IgD-negative memory B cell (primary cell): ENCODE measurements around the gene KIF12. TPM values are rescaled to one million over a fixed set of nuclear protein-coding genes. Genes with fewer than 3 reads are reported as not detected.

Source experiments
- H3K27ac Mint-ChIP-seq, 3 donors: one replicate each; pipeline ENCODE4 v1.8.0; 2020 to 2022; ENCODE audit warnings: mild to moderate bottlenecking in 3 of 3, mixed read lengths in 3 of 3, moderate library complexity in 1 of 3
- H3K27me3 Mint-ChIP-seq: one replicate; pipeline ENCODE4 v1.8.0; 2021; ENCODE audit warnings: mixed read lengths
- H3K36me3 Mint-ChIP-seq: one replicate; pipeline ENCODE4 v1.8.0; 2020; ENCODE audit warnings: mild to moderate bottlenecking, mixed read lengths
- H3K4me1 Mint-ChIP-seq, 3 donors: one replicate each; pipeline ENCODE4 v1.8.0; 2020 to 2022; ENCODE audit warnings: mixed read lengths in 3 of 3, mild to moderate bottlenecking in 1 of 3
- H3K4me3 Mint-ChIP-seq, 4 donors: one replicate each; pipeline ENCODE4 v1.8.0; 2020 to 2022; ENCODE audit warnings: mild to moderate bottlenecking in 4 of 4, mixed read lengths in 4 of 4, moderate library complexity in 3 of 4
- H3K9me3 Mint-ChIP-seq, 3 donors: one replicate each; pipeline ENCODE4 v1.8.0; 2020 to 2021; ENCODE audit warnings: mixed read lengths in 3 of 3, mild to moderate bottlenecking in 1 of 3
- polyA plus RNA-seq: library from polyadenylated mRNA; unstranded; fragments of 300-500 nt; fragmentation: Illumina TruSeq; gene quantifications from one replicate; pipeline ENCODE4 v1.2.3, GENCODE V29; 2021

The KIF12 gene
- polyA plus RNA-seq, 1 donor from 2014 or later = not detected

DNA sequence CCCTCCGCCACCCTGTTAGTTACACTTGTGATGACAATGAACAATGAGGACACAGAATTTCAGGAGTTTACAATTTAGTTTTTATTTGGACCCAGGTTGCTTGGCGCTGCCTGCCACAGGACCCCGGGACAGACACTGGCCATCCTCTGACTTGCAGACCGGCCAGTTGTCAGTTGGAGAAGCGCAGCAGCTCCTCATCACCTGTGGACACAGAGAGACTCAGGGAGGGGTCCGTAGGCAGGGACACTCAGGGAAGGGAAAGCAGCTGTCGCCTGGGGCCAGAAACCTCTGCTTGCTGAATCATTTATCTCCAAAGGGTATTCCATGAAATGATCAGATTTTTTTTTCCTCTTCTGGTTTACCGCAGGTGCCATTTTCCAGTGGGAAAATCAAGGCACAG lies 39.0 kb downstream of the KIF12 start:
- no peak overlapping the region for H3K27ac Mint-ChIP-seq

DNA sequence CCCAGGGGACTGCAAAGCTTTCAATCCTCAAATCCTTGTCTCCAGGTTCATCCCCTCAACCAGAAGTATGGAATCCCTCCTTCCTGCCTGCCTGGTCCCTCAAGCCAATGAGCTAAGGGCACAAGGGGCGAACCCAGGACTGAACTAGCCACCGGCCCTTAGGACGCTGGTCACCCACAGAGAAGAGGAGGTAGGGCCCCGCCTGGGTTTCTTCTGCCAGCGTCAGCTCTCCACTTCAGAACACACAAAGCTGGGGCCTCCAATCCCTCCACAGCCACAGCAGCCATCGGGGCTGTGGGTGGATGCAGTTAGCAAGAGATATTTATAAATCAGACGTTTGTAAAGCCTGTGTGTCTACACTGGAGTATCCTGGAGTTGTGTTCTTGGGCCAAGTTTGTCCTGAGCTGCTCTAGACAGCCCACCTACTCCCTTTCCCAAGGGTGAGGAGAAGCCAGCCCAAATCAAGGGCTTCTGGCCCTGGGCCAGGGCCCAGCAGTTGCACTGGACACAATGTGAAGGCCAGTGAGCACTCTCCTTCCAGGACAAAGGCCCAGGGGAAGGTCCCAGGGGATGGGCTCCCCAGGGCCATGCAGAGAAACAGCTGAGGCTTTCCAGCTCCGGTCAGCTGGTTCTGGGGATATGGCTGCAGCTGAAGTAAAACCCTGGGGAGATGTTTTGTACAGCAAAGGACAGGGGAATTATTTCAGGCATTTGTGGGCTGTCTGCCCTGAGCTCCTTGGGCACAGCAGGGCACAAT lies 39.9 kb downstream of the KIF12 start:
- no peak overlapping the region for H3K27ac Mint-ChIP-seq
- no peak overlapping the region for H3K4me3 Mint-ChIP-seq
- peaks cover 17% of the 10 kb centered on the region for H3K27me3 Mint-ChIP-seq
- H3K4me1 Mint-ChIP-seq = no peaks in the 10 kb centered on the region
- peaks cover 0 to 5% (median 0%) of the 10 kb centered on the region in 3 donors for H3K9me3 Mint-ChIP-seq
- peaks cover 2% of the 10 kb centered on the region for H3K36me3 Mint-ChIP-seq

More for the DNA sequence above, 39.0 kb downstream of the KIF12 start:
- Mint-ChIP-seq H3K4me3 (no peak overlapping the region), H3K4me1 (no peaks in the 10 kb centered on the region), H3K9me3 (peaks cover 0 to 5% (median 0%) of the 10 kb centered on the region in 3 donors), H3K27me3 (peaks cover 16% of the 10 kb centered on the region), H3K36me3 (peaks cover 2% of the 10 kb centered on the region)

DNA sequence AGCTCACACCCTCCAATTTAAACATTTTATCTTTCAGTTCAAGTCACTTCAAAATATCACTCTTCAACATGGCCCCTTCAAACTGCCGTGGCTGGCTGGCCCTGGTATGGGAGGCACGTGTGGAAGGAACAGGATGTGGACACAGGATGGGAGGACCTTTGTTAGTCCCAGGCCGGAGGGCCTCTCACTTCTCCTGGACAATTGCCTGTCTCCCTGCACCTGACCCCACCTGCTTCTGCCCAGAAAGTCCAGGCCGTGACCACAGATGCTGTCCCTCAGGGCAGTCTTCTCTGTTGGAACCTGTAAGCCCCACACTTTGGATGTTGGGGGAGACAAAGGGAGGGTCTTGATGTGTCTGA lies 40.4 kb downstream of the KIF12 start:
- peaks cover 15% of the 10 kb centered on the region for H3K27me3 Mint-ChIP-seq
- no peak overlapping the region for H3K27ac Mint-ChIP-seq
- no peaks in the 10 kb centered on the region for H3K4me1 Mint-ChIP-seq
- H3K36me3 Mint-ChIP-seq = peaks cover 2% of the 10 kb centered on the region
- no peak overlapping the region for H3K4me3 Mint-ChIP-seq
- peaks cover 0 to under 1% (median 0%) of the 10 kb centered on the region in 3 donors for H3K9me3 Mint-ChIP-seq

DNA sequence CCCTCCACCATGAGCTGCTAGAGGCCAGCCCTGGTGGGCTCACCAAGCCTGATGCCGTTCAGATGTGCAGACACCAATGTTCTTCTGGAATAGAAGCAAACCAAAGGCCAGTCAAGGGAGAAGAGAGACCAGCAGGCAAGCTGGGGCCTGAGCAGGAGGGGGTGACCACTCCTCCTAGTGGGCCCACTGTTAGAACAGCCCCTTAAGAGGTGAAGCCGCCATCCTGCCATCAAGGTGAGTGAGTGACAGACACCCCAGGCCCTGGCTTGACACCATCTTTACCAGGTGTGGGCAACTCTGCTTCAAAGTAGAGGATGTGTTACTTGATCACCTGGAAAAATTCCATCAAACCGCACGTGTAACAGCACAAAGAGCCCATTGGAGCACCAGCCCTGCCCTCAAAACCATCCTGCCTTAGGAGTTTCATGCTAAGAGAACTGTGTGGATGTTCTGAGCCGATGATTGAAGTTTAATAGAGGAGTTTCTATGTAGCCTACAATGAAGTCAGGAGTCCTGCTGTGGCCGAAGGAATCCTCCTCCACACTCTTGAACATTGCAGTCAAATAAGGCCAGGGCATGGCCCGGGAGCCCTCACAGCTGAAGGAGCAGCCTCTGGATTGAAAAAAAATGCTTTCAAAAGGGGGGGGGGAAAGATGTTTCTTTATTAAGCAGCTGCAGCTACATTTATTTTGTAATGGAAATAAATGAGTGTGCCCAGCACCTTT lies 41.8 kb downstream of the KIF12 start:
- no peak overlapping the region for H3K27ac Mint-ChIP-seq
- no peak overlapping the region for H3K4me3 Mint-ChIP-seq
- peaks cover 2% of the 10 kb centered on the region for H3K36me3 Mint-ChIP-seq
- H3K27me3 Mint-ChIP-seq = peaks cover 12% of the 10 kb centered on the region
- H3K4me1 Mint-ChIP-seq = no peaks in the 10 kb centered on the region
- no peaks in the 10 kb centered on the region for H3K9me3 Mint-ChIP-seq

DNA sequence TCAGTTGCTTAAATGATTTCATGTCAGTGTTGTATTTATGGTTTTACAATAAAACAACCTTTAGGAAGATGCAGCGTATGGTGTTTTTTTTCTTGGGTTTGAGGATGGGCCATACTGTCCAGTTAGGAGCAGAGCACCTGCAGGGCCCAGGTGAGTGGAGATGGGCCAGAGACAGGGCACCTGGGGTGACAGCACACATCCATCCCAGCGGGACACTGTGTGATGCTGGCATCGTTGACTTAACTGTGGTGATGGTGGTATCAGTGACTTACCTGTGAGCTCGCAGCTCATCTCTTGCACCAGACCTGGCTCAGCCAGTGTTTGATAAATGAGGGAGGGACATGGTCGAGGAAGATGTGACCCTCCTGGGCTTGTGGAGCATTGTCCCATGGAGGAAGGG lies 42.6 kb downstream of the KIF12 start:
- H3K4me1 Mint-ChIP-seq = no peaks in the 10 kb centered on the region
- no peak overlapping the region for H3K4me3 Mint-ChIP-seq
- peak overlapping the region in 1 of 3 donors; percentile 83 for H3K27ac Mint-ChIP-seq

DNA sequence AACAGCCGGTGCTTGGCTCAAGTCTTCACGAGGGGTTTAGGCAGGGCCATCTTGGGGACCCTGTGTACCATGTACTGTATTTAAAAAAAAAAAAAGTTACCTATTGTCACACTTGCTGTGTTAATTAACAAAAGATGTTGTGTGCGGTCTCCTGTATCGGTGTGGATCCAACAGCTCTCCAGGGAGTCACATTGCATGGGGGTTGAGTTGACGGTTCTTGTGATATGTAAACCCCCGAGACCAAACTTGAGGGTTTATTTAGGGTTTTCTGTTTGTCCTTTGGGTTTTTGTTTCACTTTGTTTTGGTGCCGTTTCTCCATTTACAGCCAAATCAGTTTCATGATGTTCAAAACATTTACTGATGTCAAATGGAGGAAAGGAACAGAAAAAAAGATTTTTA lies 43.2 kb downstream of the KIF12 start:
- Mint-ChIP-seq H3K27ac (no peak overlapping the region), H3K36me3 (peaks cover 2% of the 10 kb centered on the region), H3K4me3 (no peak overlapping the region), H3K27me3 (peaks cover 8% of the 10 kb centered on the region), H3K9me3 (no peaks in the 10 kb centered on the region), H3K4me1 (no peaks in the 10 kb centered on the region)

More for the DNA sequence above, 42.6 kb downstream of the KIF12 start:
- H3K36me3 Mint-ChIP-seq = peaks cover 2% of the 10 kb centered on the region
- H3K27me3 Mint-ChIP-seq = peaks cover 9% of the 10 kb centered on the region
- H3K9me3 Mint-ChIP-seq = no peaks in the 10 kb centered on the region

DNA sequence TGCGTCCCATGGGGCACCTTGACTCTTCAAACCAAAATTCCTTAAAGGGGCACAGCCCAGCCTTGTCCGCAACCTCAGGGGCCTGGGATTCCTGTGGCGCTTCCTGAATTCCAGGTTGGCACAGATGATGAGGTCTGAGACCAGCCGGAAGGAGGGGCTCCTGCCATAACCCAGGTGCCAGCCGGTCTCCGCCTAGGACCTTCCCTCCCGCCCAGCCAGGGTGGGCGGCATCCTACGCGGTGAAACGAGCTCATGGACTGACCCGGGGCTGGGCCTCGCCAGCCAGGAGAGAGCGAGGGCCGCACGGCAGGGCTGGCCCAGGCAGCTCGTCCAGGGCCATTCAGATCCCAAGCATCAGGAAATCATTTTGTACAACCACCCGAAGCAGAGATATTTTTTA lies 44.0 kb downstream of the KIF12 start:
- Mint-ChIP-seq H3K27ac (no peak overlapping the region), H3K9me3 (no peaks in the 10 kb centered on the region), H3K4me1 (no peaks in the 10 kb centered on the region)

DNA sequence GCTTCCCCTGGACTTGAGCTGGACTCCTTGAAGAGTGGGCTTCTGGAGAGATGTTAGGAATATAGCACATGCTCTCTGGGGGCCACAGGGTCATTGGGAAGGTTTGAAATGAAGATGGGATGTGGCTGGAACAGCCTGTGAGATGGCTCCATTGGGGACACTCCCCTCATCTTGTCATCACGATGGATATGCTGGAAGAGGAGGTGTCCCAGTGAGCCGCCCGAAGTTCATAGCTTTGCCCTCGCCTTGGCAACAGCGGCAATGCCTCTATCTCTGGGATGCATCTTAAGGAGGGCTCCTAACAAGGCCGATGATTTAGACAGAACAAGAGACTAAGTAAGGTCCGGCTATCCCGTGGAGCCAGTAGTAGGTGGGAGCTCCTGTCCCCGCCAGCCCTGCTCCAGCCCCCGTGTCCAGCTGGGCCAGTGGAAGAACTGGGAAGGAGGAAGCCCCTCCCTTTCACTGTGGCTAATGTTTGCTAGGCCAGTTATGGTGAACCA lies 44.9 kb downstream of the KIF12 start:
- no peaks in the 10 kb centered on the region for H3K4me1 Mint-ChIP-seq
- H3K36me3 Mint-ChIP-seq = peaks cover 2% of the 10 kb centered on the region
- H3K4me3 Mint-ChIP-seq = no peak overlapping the region
- H3K27me3 Mint-ChIP-seq = peaks cover 4% of the 10 kb centered on the region
- H3K9me3 Mint-ChIP-seq = no peaks in the 10 kb centered on the region
- no peak overlapping the region for H3K27ac Mint-ChIP-seq

More for the DNA sequence above, 44.0 kb downstream of the KIF12 start:
- Mint-ChIP-seq H3K4me3 (no peak overlapping the region), H3K27me3 (peaks cover 8% of the 10 kb centered on the region), H3K36me3 (peaks cover 2% of the 10 kb centered on the region)

DNA sequence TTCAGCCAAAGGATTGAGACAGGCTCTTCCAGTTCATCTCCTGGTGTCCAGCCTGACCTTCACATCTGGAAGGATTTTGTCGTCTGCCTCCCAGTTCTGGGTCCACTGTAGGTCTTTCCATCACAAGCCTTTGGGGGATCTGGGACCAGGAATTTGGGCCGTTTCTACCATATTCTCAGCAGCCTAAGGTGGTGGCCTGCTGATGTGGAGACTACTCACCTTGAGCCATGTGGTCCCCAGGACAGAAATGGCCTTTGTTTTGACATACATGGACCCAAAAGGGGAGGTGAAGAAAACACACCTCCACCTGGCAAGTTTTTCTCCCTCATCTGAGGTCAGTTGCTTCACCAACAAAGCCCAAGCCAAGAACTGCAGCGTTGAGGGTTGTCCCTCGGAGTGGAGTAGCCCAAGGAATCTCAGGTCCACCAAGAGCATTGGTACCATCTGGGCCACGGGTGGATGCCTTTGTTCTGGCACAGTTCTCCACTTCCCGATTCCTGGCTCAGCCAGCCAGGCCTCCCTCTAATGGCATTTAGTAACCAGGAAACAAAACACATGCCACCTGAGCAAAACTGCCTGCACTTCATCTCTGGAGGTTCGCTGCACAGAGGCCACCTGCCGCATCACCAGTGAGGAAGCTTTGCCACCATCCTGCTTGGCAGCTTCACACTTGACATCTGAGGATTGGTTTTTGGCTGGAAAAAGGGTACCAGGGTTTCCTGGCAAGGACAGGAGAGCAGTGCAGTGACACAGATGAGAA lies 45.7 kb downstream of the KIF12 start:
- H3K36me3 Mint-ChIP-seq = peaks cover 2% of the 10 kb centered on the region
- H3K27me3 Mint-ChIP-seq = peaks cover 4% of the 10 kb centered on the region
- no peak overlapping the region for H3K4me3 Mint-ChIP-seq
- H3K27ac Mint-ChIP-seq = no peak overlapping the region
- no peaks in the 10 kb centered on the region for H3K4me1 Mint-ChIP-seq
- no peaks in the 10 kb centered on the region for H3K9me3 Mint-ChIP-seq

DNA sequence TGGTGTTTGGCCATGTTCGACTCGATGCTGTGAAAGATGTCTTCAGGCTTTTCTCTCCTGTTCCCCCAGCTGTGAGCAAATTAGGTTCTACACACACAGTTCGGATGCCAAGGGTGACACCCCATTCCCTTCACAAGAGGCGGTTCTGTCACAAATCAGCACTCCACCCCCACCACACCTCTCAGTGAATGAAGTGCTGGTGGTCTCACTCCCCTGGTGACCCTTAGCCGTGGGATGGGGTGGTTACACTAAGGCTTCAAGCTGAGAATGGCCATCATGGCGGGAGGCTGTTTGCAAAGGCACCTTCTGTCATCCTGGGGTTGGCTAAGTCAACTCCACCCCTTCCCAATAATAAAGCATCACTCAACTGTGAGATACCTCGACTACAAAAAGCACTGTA lies 47.4 kb downstream of the KIF12 start:
- H3K4me1 Mint-ChIP-seq = no peaks in the 10 kb centered on the region
- no peak overlapping the region for H3K4me3 Mint-ChIP-seq
- no peak overlapping the region for H3K27ac Mint-ChIP-seq
- H3K27me3 Mint-ChIP-seq = peaks cover 1% of the 10 kb centered on the region
- no peaks in the 10 kb centered on the region for H3K9me3 Mint-ChIP-seq
- H3K36me3 Mint-ChIP-seq = peaks cover 2% of the 10 kb centered on the region

DNA sequence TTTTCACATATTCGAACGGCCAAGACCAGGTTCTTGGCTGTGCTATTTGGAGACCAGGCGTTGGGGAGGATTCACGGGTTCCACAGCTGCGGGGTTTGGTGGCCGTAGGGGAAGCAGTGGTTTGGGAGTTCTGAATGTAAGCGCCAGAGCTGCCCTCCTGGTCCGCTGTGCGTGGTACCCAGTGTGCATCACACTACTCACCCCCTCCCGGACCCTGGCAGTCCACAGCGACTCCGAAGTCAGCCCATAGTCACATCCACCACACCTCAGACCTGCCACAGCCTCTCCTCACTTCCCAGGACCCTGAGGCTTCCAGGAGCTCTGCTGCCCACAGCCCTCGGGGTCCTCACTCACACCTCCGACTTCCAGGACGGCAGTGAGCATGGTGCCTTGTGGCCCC lies 47.8 kb downstream of the KIF12 start:
- Mint-ChIP-seq H3K27ac (no peak overlapping the region), H3K36me3 (peaks cover 2% of the 10 kb centered on the region), H3K4me3 (no peak overlapping the region), H3K9me3 (no peaks in the 10 kb centered on the region), H3K27me3 (peaks cover 1% of the 10 kb centered on the region), H3K4me1 (no peaks in the 10 kb centered on the region)

DNA sequence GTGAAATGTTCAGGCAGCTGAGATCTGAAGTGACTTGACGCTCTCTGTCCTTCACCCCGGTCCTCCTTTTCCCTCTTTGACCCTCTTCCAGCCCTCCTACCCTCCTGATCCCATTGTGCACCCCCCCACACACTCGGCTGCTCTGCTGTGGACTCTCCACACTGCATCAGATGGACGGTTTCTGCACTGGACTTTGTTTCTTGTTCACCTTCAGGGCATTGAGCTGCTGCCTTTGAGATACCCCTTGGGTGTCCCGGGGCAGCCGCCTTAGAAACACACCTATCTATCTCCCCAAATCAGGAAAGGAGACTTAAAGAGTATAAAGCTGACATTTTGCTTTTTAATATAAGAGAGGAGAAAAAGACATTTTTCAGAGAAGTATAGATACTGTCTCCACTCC lies 48.4 kb downstream of the KIF12 start:
- no peak overlapping the region for H3K27ac Mint-ChIP-seq
- H3K4me1 Mint-ChIP-seq = no peaks in the 10 kb centered on the region
- H3K4me3 Mint-ChIP-seq = no peak overlapping the region
- peaks cover 2% of the 10 kb centered on the region for H3K36me3 Mint-ChIP-seq
- no peaks in the 10 kb centered on the region for H3K9me3 Mint-ChIP-seq
- peaks cover 1% of the 10 kb centered on the region for H3K27me3 Mint-ChIP-seq

DNA sequence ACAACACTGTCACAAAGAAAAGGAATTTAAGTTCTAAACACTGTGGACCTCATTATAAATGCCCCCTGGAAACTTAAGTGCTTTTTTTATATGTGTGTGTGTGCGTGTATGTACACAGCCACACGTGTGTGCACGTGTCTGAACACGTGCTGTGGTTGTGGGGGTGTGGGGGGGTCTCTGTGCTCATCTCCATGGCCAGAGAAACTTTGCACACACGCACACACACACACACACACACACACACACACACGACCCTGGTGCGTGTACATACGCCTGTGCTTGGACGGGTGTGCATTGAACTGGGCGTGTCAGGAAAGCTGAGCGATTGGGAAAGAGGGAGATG lies 48.9 kb downstream of the KIF12 start:
- Mint-ChIP-seq H3K4me3 (no peak overlapping the region), H3K27ac (no peak overlapping the region), H3K27me3 (peaks cover 1% of the 10 kb centered on the region), H3K9me3 (no peaks in the 10 kb centered on the region), H3K36me3 (peaks cover 2% of the 10 kb centered on the region), H3K4me1 (no peaks in the 10 kb centered on the region)

DNA sequence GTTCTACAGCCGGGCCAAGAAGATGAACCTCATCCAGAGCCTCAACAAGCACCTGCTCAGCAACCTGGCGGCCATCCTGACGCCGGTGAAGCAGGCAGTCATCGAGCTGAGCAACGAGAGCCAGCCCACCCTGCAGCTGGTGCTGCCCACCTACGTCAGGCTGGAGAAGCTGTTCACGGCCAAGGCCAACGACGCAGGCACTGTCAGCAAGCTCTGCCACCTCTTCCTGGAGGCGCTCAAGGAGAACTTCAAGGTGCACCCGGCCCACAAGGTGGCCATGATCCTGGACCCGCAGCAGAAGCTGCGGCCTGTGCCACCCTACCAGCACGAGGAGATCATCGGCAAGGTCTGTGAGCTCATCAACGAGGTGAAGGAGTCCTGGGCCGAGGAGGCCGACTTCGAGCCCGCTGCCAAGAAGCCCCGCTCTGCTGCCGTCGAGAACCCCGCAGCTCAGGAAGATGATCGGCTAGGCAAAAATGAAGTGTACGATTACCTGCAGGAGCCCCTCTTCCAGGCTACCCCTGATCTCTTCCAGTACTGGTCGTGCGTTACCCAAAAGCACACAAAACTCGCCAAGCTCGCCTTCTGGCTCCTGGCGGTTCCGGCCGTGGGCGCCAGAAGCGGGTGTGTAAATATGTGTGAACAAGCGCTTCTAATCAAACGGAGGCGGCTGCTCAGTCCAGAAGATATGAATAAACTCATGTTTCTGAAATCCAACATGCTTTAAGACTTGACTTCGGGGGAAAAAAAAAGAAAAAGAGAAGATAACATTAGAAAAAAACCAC lies 49.5 kb downstream of the KIF12 start:
- Mint-ChIP-seq H3K4me1 (no peaks in the 10 kb centered on the region), H3K27me3 (peaks cover under 1% of the 10 kb centered on the region), H3K36me3 (peaks cover 2% of the 10 kb centered on the region), H3K27ac (no peak overlapping the region), H3K9me3 (no peaks in the 10 kb centered on the region), H3K4me3 (no peak overlapping the region)
